HCT116 (cell line): ENCODE results near the gene FGD3. TPM values are rescaled to one million over a fixed set of nuclear protein-coding genes. Genes with fewer than 3 reads are reported as not detected.

Experiments
- ATAC-seq: fragments of 200-7000 bp; cut with Tn5 transposase; 2 replicates; pipeline ENCODE4 v1.9.1; 2020; ENCODE audit warnings: mild to moderate bottlenecking, moderate library complexity
- BruUV-seq: library from RNA; stranded (reverse); fragments of 400-500 nt; replicated peaks from 2 replicates; lab custom pipeline; 2021; lab: Mats Ljungman, UMichigan
- CTCF ChIA-PET: fragments of 300-600 bp; sonication (Branson Sonifier 250); formaldehyde crosslinking; loops from one replicate; lab custom pipeline; 2021; ENCODE audit warnings: antibody characterized with exemption; lab: Charles Lee
- POLR2A ChIA-PET: fragments of 300-600, 350-600 bp; sonication (Branson Sonifier 250); formaldehyde crosslinking; loops from one replicate; lab custom pipeline; 2021; ENCODE audit warnings: antibody characterized with exemption; lab: Charles Lee
- RAD21 ChIA-PET, 2 experiments: fragments of 300-600 bp; sonication (Branson Sonifier 250); formaldehyde crosslinking; loops; one replicate each; lab custom pipeline; 2023; ENCODE audit warnings: low total read pairs in 2 of 2; ENCODE audit not compliant: uncharacterized antibody in 2 of 2, unreplicated experiment in 2 of 2, low non-redundant PET in 1 of 2; lab: Charles Lee
- DNase-seq: peaks from one replicate; pipeline ENCODE4 v3.0.0-alpha.2; 2010; ENCODE audit warnings: low read depth, low spot score
- H2AFZ ChIP-seq: fragments of 200-600 bp; shearing (Covaris generic), sonication (generic); 2 replicates; pipeline ENCODE4 v1.6.1; 2017; ENCODE audit warnings: low read depth, mixed run types, mixed read lengths, antibody characterized with exemption, low read length; ENCODE audit not compliant: poor library complexity, severe bottlenecking
- H3K27ac ChIP-seq: 2 replicates; pipeline ENCODE4 v1.5.1; 2012; ENCODE audit warnings: low read depth, low read length
- H3K27me3 ChIP-seq: fragments of 200-600 bp; sonication (generic); 2 replicates; pipeline ENCODE4 v1.6.1; 2016; ENCODE audit warnings: mixed run types, low read length, mixed read lengths; ENCODE audit not compliant: insufficient read depth
- H3K36me3 ChIP-seq, 2 experiments: fragments of 200-500 bp in 1 of 2; fragments of 200-600 bp in 1 of 2; sonication (Bioruptor generic) in 1 of 2; sonication (generic) in 1 of 2; 2 replicates each; pipeline versions ENCODE4 v1.5.1 to v1.6.1; 2014 to 2016; ENCODE audit warnings: low read length in 2 of 2, inconsistent platforms in 1 of 2, mixed read lengths in 1 of 2, mixed run types in 1 of 2; ENCODE audit not compliant: insufficient read depth in 2 of 2, control insufficient read depth in 1 of 2
- H3K4me1 ChIP-seq, 2 experiments: fragments of 200-600 bp in 1 of 2; sonication (generic) in 1 of 2; 2 replicates each; pipeline versions ENCODE4 v1.5.1 to v1.6.1; 2012 to 2017; ENCODE audit warnings: low read length in 2 of 2, inconsistent platforms in 1 of 2, mild to moderate bottlenecking in 1 of 2, mixed read lengths in 1 of 2, mixed run types in 1 of 2, moderate library complexity in 1 of 2; ENCODE audit not compliant: insufficient read depth in 2 of 2, control insufficient read depth in 1 of 2
- H3K4me2 ChIP-seq: fragments of 200-600 bp; sonication (generic); 2 replicates; pipeline ENCODE4 v1.6.1; 2017; ENCODE audit warnings: mixed run types, low read length, mixed read lengths
- H3K4me3 ChIP-seq, 2 experiments: fragments of 200-600 bp in 1 of 2; sonication (generic) in 1 of 2; replicated peaks in 1 of 2; 2 replicates each; pipeline ENCODE4 v1.5.1; 2011 to 2016; ENCODE audit warnings: low read length in 2 of 2, control low read depth in 1 of 2, low read depth in 1 of 2, mild to moderate bottlenecking in 1 of 2, mixed read lengths in 1 of 2, mixed run types in 1 of 2
- H3K79me2 ChIP-seq: fragments of 200-600 bp; sonication (generic); 2 replicates; pipeline ENCODE4 v1.6.1; 2017; ENCODE audit warnings: mild to moderate bottlenecking, mixed run types, low read length, moderate library complexity, mixed read lengths; ENCODE audit not compliant: insufficient read depth
- H3K9ac ChIP-seq: fragments of 200-600 bp; sonication (generic); 2 replicates; pipeline ENCODE4 v1.6.1; 2016; ENCODE audit warnings: low read length, mixed read lengths
- H3K9me2 ChIP-seq: fragments of 200-600 bp; sonication (generic), shearing (Covaris generic); 2 replicates; pipeline ENCODE4 v1.6.1; 2017; ENCODE audit warnings: mixed run types, mild to moderate bottlenecking, moderate library complexity; ENCODE audit not compliant: insufficient read depth
- H3K9me3 ChIP-seq, 2 experiments: fragments of 200-500 bp in 1 of 2; fragments of 200-600 bp in 1 of 2; sonication (Bioruptor generic) in 1 of 2; sonication (generic) in 1 of 2; 2 replicates each; pipeline ENCODE4 v1.6.1; 2014 to 2017; ENCODE audit warnings: low read length in 2 of 2, mixed read lengths in 2 of 2, inconsistent platforms in 1 of 2, low read depth in 1 of 2, mild to moderate bottlenecking in 1 of 2, mixed run types in 1 of 2, moderate library complexity in 1 of 2; ENCODE audit not compliant: control insufficient read depth in 1 of 2, insufficient read depth in 1 of 2
- H4K20me1 ChIP-seq: fragments of 200-600 bp; sonication (generic), shearing (Covaris generic); 2 replicates; pipeline ENCODE4 v1.6.1; 2017; ENCODE audit warnings: mixed run types, mild to moderate bottlenecking, moderate library complexity; ENCODE audit not compliant: insufficient read depth
- CBX3 ChIP-seq: IDR thresholded peaks from 2 replicates; pipeline ENCODE4 v1.6.1; 2012; ENCODE audit warnings: low read depth
- EGR1 ChIP-seq: IDR thresholded peaks from 2 replicates; pipeline ENCODE4 v1.6.1; 2012; ENCODE audit warnings: low read depth
- ELF1 ChIP-seq: IDR thresholded peaks from 2 replicates; pipeline ENCODE4 v1.6.1; 2012; ENCODE audit warnings: low read depth, borderline replicate concordance
- EZH2 ChIP-seq: fragments of 200-600 bp; sonication (generic); IDR thresholded peaks from 2 replicates; pipeline ENCODE4 v1.6.1; 2017; ENCODE audit warnings: antibody characterized with exemption, mixed run types
- EZH2phosphoT487 ChIP-seq: fragments of 200-600 bp; IDR thresholded peaks from 2 replicates; pipeline ENCODE4 v1.6.1; 2018; ENCODE audit warnings: antibody characterized with exemption, borderline replicate concordance
- FOSL1 ChIP-seq: IDR thresholded peaks from 2 replicates; pipeline ENCODE4 v1.6.1; 2012; ENCODE audit warnings: low read depth
- POLR2AphosphoS5 ChIP-seq: IDR thresholded peaks from 2 replicates; pipeline ENCODE4 v1.6.1; 2011; ENCODE audit warnings: mild to moderate bottlenecking, low read depth, low read length, moderate library complexity
- TCF7L2 ChIP-seq: IDR thresholded peaks from 2 replicates; pipeline ENCODE4 v1.7.0; 2011; ENCODE audit warnings: borderline replicate concordance, inconsistent platforms; ENCODE audit not compliant: insufficient read depth, insufficient read length; ENCODE audit errors: extremely low read depth
- intact Hi-C: fragments of 100-400 bp; cut with micrococcal nuclease; formaldehyde crosslinking; loops from 2 replicates; pipeline ENCODE4 v1.10.0; 2022
- total RNA-seq: library from RNA; stranded (reverse); gene quantifications from one replicate; pipeline ENCODE4 v1.2.1, GENCODE V29; 2021; ENCODE audit not compliant: unreplicated experiment
- TF ChIP-seq, protein P1 (sequence below): IDR thresholded peaks from 2 replicates; pipeline ENCODE4 v1.6.1; 2011; ENCODE audit warnings: mild to moderate bottlenecking, low read length, moderate library complexity; ENCODE audit not compliant: insufficient replicate concordance; ENCODE audit errors: extremely low read depth
- TF ChIP-seq, protein P2 (sequence below): IDR thresholded peaks from 2 replicates; pipeline ENCODE4 v1.6.1; 2012

The FGD3 gene
- total RNA-seq, 1 experiment from 2014 or later, result 3.3 TPM

GRCh38 chr9:92948038-92948534 is 763 bp downstream of the FGD3 start:
- RAD21 ChIA-PET, result no interaction called here
- H3K9me3 ChIP-seq, result no peaks in the 10 kb centered on the region
- no peak overlapping the region for H3K4me2 ChIP-seq
- no peak overlapping the region for H2AFZ ChIP-seq
- CTCF ChIA-PET, result no interaction called here
- no peaks in the 10 kb centered on the region for H3K27me3 ChIP-seq
- H3K9me2 ChIP-seq, result no peaks in the 10 kb centered on the region
- ATAC-seq (no peak), DNase-seq (no peak)
- H4K20me1 ChIP-seq, result no peaks in the 10 kb centered on the region
- intact Hi-C loops, result no loop called here
- no peak overlapping the region for H3K27ac ChIP-seq
- H3K9ac ChIP-seq, result no peak overlapping the region
- BruUV-seq, result no TSS peak
- TF ChIP-seq, protein P1, sequence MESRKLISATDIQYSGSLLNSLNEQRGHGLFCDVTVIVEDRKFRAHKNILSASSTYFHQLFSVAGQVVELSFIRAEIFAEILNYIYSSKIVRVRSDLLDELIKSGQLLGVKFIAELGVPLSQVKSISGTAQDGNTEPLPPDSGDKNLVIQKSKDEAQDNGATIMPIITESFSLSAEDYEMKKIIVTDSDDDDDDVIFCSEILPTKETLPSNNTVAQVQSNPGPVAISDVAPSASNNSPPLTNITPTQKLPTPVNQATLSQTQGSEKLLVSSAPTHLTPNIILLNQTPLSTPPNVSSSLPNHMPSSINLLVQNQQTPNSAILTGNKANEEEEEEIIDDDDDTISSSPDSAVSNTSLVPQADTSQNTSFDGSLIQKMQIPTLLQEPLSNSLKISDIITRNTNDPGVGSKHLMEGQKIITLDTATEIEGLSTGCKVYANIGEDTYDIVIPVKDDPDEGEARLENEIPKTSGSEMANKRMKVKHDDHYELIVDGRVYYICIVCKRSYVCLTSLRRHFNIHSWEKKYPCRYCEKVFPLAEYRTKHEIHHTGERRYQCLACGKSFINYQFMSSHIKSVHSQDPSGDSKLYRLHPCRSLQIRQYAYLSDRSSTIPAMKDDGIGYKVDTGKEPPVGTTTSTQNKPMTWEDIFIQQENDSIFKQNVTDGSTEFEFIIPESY, result no peak
- TF ChIP-seq EGR1 (no peak), TCF7L2 (no peak)
- TF ChIP-seq, protein P2, sequence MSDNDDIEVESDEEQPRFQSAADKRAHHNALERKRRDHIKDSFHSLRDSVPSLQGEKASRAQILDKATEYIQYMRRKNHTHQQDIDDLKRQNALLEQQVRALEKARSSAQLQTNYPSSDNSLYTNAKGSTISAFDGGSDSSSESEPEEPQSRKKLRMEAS, result no peak
- no peaks in the 10 kb centered on the region for H3K79me2 ChIP-seq
- POLR2A ChIA-PET, result no interaction called here
- peaks cover 0 to 5% of the 10 kb centered on the region in 2 experiments; a peak in 2 of 4 replicates for H3K4me1 ChIP-seq
- no peak overlapping the region for H3K4me3 ChIP-seq
- no peaks in the 10 kb centered on the region for H3K36me3 ChIP-seq

DNA sequence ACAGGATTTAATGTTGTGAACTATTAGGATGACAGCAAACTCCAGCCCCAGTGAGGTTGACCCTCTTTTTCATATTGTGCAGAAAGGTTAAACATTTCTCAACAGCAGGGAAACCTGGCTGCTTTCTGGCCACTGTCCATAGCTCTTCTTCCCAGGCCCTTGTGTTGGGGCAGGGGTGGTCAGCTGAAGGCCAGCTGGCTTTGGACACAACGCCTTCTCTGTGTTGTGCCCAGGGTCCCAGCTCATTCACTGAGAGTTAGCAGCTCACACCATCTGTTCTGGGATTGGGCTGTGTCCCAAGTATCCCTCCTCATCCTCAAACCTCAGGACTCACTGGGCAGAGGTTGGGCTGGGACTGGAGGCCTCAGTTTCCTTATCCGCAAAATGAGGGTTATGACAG is 1.3 kb downstream of the FGD3 start:
- no peak overlapping the region for H3K9ac ChIP-seq
- no TSS peak for BruUV-seq
- ChIA-PET POLR2A (no interaction called here), RAD21 (no interaction called here), CTCF (no interaction called here)
- no peak overlapping the region for H3K4me2 ChIP-seq
- no peaks in the 10 kb centered on the region for H3K36me3 ChIP-seq
- TF ChIP-seq FOSL1 (no peak), CBX3 (no peak), POLR2AphosphoS5 (no peak), EZH2phosphoT487 (no peak), EZH2 (no peak), ELF1 (no peak)
- DNase-seq, result no peak
- no peaks in the 10 kb centered on the region for H3K27me3 ChIP-seq
- no peaks in the 10 kb centered on the region for H3K9me2 ChIP-seq
- no peak overlapping the region for H2AFZ ChIP-seq
- H3K79me2 ChIP-seq, result no peaks in the 10 kb centered on the region
- peaks cover 4 to 11% of the 10 kb centered on the region in 2 experiments; a peak in 3 of 4 replicates for H3K4me1 ChIP-seq
- H3K4me3 ChIP-seq, result no peak overlapping the region
- H3K27ac ChIP-seq, result no peak overlapping the region
- H3K9me3 ChIP-seq, result no peaks in the 10 kb centered on the region
- no peak for ATAC-seq
- no peaks in the 10 kb centered on the region for H4K20me1 ChIP-seq
- intact Hi-C loops, result no loop called here
